DMS114 treated with DMSO at 0.1 percent for 48 hours (cell line): ENCODE data around the gene SND1.
"Not testable (repeated sequence)": the region's sequence is repeated elsewhere in the genome, so short reads cannot be mapped to it uniquely, and the experiment has no call there.

Experiments
- DNase-seq: peaks from one replicate; lab custom pipeline; 2025; ENCODE audit not compliant: unreplicated experiment; lab: John Stamatoyannopoulos, UW

SND1 gene

DNA sequence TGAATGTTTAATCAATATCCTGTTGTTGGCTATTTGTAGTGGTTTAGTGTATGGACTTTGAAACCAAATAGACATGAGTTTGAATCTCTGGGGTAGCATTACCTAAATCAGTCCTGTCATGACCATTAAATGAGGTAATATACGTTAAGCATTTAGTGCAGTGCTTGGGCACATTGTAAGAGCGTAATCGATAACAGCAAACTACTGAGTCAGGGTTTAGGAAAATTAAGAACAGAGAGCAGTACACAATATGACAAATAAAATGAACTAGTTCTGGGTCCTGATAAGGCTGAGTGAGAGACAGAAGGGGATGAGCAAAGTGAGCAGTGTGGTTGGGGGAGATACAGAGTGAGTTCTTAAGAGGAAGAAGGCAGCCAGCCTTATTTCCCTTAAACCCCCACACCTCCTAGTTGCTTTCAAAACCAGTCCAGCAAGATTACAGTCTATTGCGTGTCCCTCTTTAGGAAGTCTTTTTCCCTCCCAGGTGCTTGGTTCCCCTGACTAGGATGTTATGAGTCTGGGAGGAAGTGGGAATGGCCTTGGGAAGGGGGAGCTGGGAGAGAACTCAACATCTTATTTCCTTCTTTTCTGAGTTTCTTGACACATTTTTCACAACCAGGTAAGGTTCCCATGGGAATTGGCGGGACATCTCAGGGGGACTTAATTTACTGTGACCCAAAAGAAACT is 171.0 kb downstream of the SND1 start:
- DNase-seq = no peak

DNA sequence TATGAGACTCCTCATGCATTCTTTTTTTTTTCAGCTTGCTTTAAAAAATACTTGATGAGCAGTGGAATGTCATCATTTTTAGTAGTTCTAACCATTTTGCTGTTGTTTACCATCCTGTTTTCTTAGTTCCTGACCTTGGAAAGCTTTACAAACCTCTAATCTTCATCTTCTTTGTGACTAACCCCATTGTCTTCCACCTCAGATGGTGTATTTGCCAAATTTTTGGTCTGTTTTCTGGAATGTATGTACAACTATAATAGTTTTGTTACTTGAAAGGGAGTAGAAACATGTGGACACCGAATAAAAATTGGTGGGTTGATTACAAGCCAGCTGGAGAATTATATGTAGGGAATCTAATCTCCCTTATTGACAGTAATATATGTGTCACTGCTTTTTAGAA is 172.7 kb downstream of the SND1 start:
- DNase-seq = no peak

DNA sequence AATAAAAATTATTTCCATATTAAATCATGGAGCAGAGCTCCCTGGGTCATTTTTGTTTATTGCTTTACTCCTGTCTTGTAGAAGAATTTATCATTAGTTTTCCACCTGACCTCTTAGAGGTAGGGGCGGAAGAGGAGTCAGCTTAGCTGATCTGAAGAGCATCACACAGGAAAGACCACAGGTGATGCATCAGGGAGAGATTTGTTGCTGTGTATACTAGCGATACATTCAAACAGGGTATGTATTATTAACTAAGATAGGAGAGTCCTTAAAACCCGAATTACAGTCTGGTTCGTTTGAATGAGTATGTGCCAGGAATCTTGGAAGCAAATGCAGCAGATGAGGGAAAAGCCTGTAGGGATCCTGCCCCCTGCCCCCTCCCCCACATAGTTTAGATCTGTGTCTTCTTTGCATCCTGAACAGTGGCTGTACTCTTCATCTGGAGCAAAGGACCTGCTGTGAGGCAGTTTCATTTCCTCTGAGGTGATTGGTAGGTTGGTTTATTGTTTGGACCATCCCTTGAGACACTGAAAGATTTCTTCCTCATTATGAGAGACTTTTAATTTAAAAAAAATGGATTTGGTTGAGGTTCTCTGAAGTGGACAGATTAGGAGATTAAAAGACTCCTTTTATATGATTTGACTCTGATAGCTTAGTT is 177.0 kb downstream of the SND1 start:
- no peak for DNase-seq

DNA sequence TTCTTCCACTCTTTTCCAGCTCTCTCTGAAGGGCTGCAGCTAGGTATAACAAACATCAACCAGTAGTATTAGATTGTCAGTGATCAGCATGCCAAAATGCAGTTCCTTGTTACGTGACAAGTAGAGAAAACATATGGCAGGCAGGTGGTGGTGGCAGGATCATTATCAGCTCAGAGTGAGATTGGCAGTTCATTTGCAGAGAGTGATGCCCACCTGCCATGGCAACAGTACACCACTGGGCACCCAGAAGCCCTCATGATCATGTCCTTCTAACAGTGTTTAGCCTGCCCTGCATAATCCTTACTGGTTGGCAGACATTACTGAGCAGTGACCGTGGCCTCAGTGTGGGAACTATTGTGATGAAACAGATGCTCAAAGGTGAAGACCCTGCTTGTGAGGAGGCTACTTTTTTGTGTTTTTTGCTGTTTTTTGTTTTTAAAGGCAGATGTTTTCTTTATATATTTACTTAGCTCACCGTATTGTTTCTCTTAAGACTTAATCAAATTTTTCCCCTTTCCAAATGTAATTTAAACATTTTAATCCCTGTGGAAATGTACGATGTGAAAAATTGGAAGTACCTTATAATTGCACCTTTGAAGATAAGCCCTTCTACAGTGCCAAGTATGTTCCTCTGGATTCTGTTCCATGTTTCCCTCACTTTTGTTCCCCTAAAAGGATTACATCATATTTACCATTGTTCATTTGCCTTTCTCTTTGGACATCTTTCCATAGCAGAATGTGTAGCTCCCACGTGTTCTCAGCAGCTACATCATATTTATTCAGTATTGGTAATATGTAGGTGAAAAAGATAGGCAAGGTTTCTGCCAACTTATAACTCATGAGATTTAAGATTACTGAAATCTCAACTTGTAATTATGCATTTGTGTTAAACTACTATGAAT is 179.6 kb downstream of the SND1 start:
- DNase-seq = no peak

DNA sequence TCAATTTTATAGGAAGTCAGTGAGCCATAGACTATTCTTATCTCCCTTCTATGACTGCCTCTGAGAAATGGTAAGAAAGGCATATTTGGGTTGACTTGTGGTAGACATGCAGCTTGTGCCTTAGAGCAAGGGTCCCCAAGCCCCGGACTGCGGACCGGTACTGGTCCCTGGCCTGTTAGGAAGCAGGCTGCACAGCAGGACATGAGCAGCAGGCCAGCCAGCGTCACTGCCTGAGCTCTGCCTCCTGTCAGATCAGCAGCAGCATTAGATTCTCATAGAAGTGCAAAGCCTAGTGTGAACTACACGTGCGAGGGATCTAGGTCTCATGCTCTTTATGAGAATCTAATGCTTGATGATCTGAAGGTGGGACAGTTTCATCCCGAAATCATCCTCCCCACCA is 180.6 kb downstream of the SND1 start:
- no peak for DNase-seq

DNA sequence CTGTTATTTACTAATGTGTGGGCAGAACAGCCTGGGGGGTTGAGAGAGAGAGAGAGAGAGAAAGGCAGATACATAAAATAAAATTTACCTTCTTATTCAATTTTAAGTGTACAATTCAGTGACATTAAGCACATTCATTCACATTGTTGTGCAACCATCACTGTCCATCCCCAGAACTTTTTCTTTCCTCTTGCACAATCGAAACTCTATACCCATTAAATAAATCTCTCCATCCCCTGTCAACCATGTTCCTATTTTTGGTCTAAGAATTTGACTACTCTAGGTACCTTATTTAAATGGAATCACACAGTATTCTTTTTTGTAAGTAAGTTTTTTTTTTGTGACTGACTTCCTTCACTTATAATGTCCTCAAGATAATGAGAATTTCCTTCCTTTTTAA is 181.6 kb downstream of the SND1 start:
- DNase-seq = no peak

DNA sequence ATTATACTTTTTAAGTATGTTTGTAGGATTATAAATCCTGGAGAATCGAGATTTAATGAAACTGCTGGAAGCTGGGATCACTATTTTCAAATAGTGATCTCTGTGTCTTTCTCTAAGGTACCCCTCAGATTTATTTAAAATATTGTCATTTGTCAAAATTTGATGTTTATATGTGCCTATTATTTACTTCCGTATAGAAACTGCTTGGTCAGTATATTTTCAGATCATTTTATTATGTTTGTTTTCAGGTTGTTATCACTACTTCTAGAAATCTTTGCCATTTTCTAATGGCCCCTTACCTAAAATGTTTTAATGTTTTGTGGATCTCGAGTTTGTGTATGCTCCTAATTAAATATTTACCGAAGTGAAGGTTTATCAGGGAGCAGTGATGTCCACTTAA is 183.7 kb downstream of the SND1 start:
- no peak for DNase-seq

DNA sequence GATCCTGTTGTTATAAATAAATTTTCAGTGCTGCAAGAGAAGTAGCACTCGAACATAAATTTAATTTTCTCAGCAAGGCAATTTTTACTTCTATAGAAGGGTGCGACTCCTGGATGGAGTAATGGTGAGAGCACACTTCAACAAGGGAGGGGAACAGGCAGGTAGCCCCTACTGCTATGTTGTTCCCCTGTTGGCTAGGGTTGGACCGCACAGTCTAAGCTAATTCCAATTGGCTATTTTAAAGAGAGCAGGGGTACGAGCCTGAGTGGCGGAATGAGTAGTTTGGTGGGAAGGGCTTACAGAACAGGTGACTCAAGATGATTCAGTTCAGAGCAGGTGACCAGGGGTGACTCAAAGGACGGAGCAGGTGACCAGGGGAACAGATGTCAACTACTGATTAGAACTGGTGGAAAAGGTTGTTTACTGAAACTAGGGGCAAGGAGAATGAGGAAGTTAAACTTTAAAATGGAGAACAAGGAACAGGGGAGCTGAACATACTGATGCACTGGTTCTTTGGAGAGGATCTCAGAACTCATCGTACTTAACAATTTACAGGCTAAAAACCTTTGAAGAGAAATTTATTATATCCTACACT is 185.9 kb downstream of the SND1 start:
- not testable (repeated sequence) for DNase-seq

DNA sequence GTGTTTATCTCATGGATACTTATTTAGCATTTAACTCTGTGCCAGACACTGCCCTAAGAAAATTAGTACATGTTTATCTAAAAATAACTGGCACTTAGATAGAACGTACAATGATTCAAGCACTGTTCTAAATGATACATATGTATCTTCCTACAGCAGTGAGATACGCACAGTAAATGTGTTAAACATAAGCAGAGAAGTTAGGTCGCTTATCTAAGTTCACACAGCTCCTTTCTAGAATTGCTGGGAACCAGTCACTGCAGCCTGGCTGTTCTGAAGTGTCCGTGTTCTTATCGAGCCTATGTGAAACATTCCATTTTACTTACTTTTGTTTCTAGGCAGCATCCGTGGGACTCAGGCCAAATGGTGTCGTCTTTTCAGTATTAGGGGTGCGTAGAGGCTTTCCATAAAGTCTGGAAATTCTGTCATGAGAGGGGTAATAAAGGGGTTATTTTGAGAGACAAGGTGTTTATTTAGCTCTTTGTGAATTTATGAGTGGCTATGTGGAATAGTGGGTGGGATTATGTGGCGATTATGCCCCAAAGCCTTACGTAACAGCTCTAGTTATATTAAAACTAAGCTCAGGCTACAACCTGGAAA is 186.9 kb downstream of the SND1 start:
- DNase-seq = no peak

DNA sequence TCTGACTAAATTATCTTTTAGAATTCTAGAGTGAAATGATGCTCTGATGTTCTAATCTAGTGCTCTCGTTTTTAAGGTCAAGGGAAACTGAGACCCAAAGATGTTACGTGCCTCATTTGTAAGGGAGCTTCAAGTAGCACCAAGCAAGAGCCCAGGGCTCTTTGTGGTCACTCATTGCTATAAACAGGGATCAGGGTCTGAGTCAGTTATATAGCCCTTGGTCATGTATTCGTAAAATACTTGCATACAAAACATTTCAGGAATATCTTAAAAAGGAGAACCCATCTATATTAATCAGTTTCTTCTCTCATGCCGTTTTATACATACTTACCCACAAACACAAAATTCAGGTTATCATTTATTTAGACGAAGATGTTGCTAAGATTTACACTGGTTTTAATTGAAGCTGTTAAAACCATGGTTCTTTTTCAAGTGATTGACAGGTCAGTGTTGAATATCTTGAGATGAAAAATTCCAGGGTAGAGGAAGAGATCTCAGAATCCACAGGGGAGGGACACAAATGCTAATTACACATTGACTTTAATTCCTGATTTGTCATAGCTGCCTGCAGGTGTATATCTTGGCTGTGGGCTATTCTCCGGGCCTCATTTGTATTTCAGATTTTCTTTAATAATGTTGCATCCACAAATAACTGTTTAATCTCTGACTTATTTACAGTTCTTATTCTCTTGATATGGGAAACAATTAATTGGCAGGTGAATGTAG is 188.4 kb downstream of the SND1 start:
- DNase-seq = no peak

DNA sequence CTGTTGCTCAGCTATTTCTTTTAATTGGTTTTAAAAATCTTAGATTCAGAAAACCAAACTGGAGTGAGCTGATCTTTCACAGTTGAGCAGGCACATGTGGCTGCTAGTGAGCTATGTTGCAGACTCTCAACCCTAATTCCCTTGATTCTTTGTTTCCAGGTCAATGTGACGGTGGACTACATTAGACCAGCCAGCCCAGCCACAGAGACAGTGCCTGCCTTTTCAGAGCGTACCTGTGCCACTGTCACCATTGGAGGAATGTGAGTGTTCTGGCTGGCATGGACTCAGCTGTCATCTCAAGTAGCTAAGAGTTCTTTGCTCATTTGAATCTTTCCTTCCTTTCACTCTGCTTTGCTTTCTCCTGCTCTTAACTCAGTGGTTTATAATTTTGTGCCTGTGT is 192.2 kb downstream of the SND1 start:
- DNase-seq = no peak

DNA sequence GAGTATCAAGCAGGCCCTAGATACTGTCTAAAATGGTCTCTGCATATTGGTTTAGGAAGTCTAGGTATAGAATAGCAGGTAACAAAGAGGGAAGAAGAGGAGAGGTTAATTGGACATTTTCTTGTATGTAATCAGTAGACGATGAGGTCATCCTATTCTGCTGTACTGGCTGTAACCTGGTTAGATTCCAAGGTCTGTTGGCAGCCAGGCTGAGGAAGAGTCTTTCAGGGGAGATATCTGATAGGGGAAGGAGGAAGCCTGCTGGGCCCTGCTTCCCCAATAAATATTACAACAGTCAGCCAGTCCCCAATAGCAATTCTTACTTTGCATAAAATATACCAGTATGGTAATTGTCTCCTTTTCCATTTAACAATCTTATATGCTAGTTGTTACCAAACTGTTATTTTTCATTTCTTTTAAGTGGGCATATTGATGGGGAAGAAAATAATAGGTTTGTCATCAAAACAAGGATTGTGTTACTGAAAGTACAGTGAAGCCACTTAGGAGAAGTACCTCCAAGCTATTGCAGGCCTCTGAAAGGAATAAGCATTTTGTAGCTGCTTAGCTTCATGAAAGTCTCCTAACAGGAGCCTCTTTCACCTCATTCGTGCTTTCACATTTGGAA is 192.8 kb downstream of the SND1 start:
- no peak for DNase-seq

DNA sequence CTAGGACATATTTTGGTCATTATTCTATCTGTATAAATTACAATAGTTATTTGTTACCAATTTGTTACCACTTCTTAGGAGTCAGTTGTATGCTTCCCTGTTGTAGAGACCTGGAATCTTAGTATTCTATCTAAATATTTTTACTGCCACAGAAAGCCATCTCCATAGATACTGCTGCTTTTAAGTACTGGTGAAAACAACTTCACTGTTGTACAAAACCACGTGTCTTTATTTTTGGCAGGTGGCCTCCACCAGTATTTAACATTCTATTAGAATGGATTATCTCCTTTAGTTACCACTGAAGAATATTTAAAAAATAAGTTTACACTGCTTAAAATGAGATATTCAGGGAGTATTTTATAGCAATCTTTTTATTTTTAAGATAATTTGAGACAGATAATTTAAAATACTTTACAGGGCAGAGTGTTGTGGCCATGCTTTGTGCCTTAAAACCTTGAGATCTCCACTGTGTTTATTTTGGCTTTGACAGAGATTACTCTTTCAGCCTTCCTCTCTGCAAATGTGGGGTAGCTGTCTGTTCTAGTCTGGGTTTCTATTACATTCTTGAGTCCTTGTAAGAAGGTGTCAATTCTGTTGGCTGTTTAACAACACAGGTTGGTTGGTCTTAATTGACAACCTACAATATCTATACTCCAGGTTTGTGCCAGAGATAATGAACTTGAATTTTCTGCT is 193.7 kb downstream of the SND1 start:
- DNase-seq = no peak

DNA sequence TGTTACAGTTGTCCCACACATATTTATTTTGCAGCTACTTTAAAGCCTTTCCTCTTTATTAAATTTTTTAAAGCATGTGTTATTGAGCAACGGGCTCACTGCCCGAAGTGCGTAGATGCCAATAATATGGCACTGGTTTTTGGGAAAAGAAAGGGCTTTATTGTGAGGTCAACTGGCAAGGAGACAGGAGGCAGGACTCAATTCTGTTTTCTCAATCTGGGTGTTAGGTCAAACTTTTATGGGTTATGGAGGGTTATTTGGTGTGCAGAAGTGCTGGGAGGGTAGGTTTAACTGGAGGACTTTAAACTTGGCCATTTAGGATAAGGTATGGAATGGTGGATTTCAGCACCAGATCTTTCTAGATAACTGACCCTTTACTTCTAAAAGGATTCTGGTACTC is 195.6 kb downstream of the SND1 start:
- no peak for DNase-seq

DNA sequence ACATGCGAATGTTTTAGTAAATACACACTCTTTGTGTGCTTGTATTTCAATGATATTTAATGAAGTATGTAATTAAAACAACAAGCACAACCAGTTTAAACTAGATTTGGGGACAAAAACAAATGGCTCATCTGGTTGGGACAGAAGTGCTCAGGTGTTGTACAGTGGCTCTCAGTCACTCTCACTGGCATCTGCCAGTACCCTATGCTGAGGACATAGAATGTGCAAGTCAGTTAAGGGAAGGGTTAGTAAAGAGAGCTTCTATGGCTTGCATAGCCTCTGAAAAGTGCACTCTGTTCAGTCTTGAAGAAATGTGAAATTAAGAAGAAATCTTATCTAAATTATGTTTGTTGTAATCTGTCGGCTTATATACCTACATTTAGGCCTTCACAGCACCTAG is 196.2 kb downstream of the SND1 start:
- DNase-seq = no peak

DNA sequence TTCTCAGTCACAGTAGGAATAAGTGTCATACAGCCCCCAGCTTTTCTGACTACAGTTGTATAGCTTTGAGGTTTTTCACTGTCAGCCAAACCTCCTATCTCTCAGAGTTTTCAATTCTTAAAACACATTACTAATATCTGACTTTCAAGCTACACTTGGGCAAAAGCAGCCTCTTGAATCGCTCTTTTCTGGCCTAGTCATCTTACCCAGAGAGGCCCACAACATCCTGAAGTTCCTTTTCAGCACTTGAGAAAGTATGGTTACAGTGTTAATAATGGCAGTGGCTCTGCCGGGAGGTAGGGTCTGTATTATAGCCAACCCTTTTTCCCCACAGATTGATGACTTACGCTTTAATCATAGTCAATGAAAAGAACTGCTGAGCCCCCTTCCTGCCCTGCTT is 198.2 kb downstream of the SND1 start:
- no peak for DNase-seq

DNA sequence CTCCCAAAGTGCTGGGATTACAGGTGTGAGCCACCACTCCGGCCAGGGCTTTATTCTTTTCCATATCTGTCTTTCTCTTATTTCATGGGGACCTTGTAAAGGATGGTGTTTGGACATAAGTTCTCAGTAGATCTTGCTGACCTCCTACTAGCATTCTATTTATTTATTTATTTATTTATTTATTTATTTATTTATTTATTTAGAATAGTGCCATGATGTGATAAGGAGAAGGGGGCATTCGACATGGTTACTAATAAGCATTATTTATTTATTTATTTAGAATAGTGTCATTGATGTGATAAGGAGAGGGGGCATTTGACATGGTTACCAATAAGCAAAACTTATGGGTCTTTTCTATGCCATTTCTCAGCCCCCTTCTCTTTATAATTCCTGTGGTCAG is 202.4 kb downstream of the SND1 start:
- no peak for DNase-seq

DNA sequence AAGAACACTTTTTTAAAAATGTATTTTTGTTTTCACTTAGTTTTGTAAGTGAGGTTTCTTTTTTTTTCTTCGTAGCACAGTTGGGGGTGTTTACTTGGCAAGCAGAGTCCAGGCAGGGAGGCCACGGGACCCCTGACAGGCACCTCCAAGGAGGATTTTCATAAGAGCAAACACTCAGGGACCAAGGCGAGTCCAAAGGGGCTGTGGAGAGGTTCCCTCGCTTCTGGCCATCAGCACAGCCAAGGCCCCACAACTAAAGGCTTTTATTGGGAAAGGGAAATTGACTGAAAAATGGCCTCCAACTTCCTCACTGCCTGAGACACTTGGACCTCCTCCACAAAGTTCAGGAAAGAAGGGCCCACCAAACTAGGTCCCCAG is 205.5 kb downstream of the SND1 start:
- no peak for DNase-seq

DNA sequence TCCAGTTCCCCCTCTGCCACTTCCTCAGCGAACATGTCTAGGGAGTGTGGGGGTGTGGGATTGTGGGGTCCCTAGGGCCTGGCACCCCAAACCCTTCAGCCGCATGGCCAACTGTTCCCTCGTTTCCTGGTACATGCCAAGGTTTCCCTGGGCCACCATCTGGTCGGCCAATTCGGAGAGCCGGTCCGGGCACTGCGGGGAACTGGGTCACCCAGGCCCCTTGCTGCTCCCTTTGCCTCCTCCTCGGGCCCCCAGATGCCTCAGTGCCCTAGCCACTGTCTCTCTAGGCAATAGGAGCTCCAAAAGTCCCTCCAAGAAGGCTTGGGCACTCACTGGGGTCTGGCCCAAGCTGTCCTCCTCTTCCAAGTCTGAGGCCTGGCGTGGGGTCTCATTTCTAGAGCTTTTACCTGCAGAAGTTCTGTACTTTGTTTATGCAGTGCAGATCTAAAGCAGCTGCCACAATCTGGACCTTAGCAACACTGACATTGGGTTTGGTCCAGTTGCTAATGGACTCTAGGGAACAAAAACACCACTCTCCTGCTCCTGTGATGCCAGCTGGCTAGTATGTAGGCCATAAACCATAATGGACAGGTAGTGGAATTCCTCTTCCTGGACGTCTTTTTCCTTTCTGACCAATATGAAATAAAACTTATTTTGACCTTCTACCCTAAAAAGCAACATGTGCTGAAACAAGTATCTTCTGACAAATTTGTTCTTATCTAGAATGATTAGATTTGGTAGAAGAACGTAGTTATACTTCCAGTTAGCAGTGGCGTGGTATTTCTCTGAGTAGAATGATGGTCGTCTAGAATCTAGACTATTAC is 206.3 kb downstream of the SND1 start:
- DNase-seq = no peak
